Thymus (tissue), 11 donors: ENCODE measurements around the gene CDK2AP2. TPM values are rescaled to one million over a fixed set of nuclear protein-coding genes. Genes with fewer than 3 reads are reported as not detected.
A peak's percentile ranks its signal among the peaks of the same experiment; 100 is the strongest.
"Not testable (repeated sequence)": the region's sequence is repeated elsewhere in the genome, so short reads cannot be mapped to it uniquely, and the experiment has no call there.

Source experiments
- DNase-seq, 9 donors: peaks; one replicate each; pipeline ENCODE4 v3.0.0-alpha.2; 2013; ENCODE audit warnings: low spot score in 9 of 9, low read depth in 6 of 9, missing footprints in 1 of 9
- H3K27ac ChIP-seq, 2 donors: one replicate each; pipeline ENCODE4 v1.5.1; 2013; ENCODE audit warnings: control low read depth in 1 of 2, low read depth in 1 of 2, low read length in 1 of 2, mild to moderate bottlenecking in 1 of 2, moderate library complexity in 1 of 2
- H3K27me3 ChIP-seq, 2 donors: one replicate each; pipeline ENCODE4 v1.5.1; 2013; ENCODE audit warnings: low read length in 1 of 2; ENCODE audit not compliant: control insufficient read depth in 2 of 2, insufficient read depth in 1 of 2
- H3K36me3 ChIP-seq, 2 donors: one replicate each; pipeline ENCODE4 v1.5.1; 2013; ENCODE audit warnings: low read length in 1 of 2, mild to moderate bottlenecking in 1 of 2, moderate library complexity in 1 of 2; ENCODE audit not compliant: control insufficient read depth in 2 of 2, insufficient read depth in 2 of 2
- H3K4me1 ChIP-seq, 2 donors: one replicate each; pipeline ENCODE4 v1.5.1; 2013; ENCODE audit warnings: low read length in 2 of 2; ENCODE audit not compliant: control insufficient read depth in 2 of 2, insufficient read depth in 2 of 2
- H3K4me3 ChIP-seq, 2 donors: one replicate each; pipeline ENCODE4 v1.5.1; 2013; ENCODE audit warnings: low read length in 2 of 2, control low read depth in 1 of 2, mild to moderate bottlenecking in 1 of 2
- H3K9me3 ChIP-seq, 2 donors: one replicate each; pipeline ENCODE4 v1.5.1; 2013; ENCODE audit warnings: low read length in 1 of 2, mild to moderate bottlenecking in 1 of 2; ENCODE audit not compliant: control insufficient read depth in 2 of 2, insufficient read depth in 1 of 2
- WGBS: extraction: QIAGEN DNeasy Blood & Tissue Kit; methylation state at CpG from one replicate; pipeline ENCODE4 v1.1.7; 2013; 5-methylcytosine and 5-hydroxymethylcytosine counted together
- polyA plus RNA-seq: library from polyadenylated mRNA; stranded (reverse); fragments of 200-250 nt; gene quantifications from one replicate; pipeline ENCODE4 v1.2.3, GENCODE V29; 2013
- total RNA-seq: library from RNA; stranded (reverse); fragments of 120-200 nt; gene quantifications from one replicate; pipeline ENCODE4 v1.2.4, GENCODE V29; 2013
- donor health status: healthy.

CDK2AP2 gene
- total and polyA plus RNA-seq, 2 donors: 31.4 to 51.2 TPM

GRCh38 chr11:67489885-67490726, 17.9 kb downstream of the CDK2AP2 start:
- WGBS: 97% methylated on average over 23 of the region's 23 CpGs

GRCh38 chr11:67489203-67489884, 18.6 kb downstream of the CDK2AP2 start:
- Histone ChIP-seq H3K27me3 (no peaks in the 10 kb centered on the region), H3K36me3 (peaks cover 70 to 78% of the 10 kb centered on the region in 2 donors), H3K4me3 (no peak overlapping the region), H3K27ac (no peak overlapping the region), H3K4me1 (peaks cover 13 to 34% of the 10 kb centered on the region in 2 donors), H3K9me3 (no peaks in the 10 kb centered on the region)
- 97% methylated on average over 25 of the region's 25 CpGs for WGBS
- DNase-seq: no peak

More at GRCh38 chr11:67489885-67490726, 17.9 kb downstream of the CDK2AP2 start:
- no peak for DNase-seq
- no peak overlapping the region for H3K27ac ChIP-seq
- H3K4me1 ChIP-seq: peaks cover 13 to 26% of the 10 kb centered on the region in 2 donors
- H3K9me3 ChIP-seq: no peaks in the 10 kb centered on the region
- H3K36me3 ChIP-seq: peaks cover 77 to 82% of the 10 kb centered on the region in 2 donors
- no peaks in the 10 kb centered on the region for H3K27me3 ChIP-seq
- H3K4me3 ChIP-seq: no peak overlapping the region

- peak overlapping the region; percentile 1 to 70 for H3K27ac ChIP-seq
These were observed 21.3 kb downstream of the CDK2AP2 start for GRCh38 chr11:67486481-67487195.

GRCh38 chr11:67485873-67486361, 22.0 kb downstream of the CDK2AP2 start:
- peaks cover 36 to 47% of the 10 kb centered on the region in 2 donors for H3K36me3 ChIP-seq
- peak in 2 of 9 donors; percentile 40 to 63 for DNase-seq
- H3K4me3 ChIP-seq, H3K9me3 ChIP-seq, H3K27me3 ChIP-seq: not testable (repeated sequence)
- H3K4me1 ChIP-seq: peaks cover 17 to 53% of the 10 kb centered on the region in 2 donors
- 75% methylated on average over 7 of the region's 7 CpGs for WGBS
- peak overlapping the region; percentile 51 to 70 for H3K27ac ChIP-seq

More at GRCh38 chr11:67486481-67487195, 21.3 kb downstream of the CDK2AP2 start:
- Histone ChIP-seq H3K9me3 (peaks cover 0 to 9% of the 10 kb centered on the region in 2 donors), H3K36me3 (peaks cover 43 to 54% of the 10 kb centered on the region in 2 donors), H3K4me3 (no peak overlapping the region), H3K4me1 (peaks cover 17 to 53% of the 10 kb centered on the region in 2 donors), H3K27me3 (no peaks in the 10 kb centered on the region)
- no peak for DNase-seq
- WGBS: 87% methylated on average over 20 of the region's 20 CpGs

- Histone ChIP-seq H3K36me3 (peaks cover 25 to 36% of the 10 kb centered on the region in 2 donors), H3K4me1 (peaks cover 17 to 53% of the 10 kb centered on the region in 2 donors), H3K4me3 (peak overlapping the region; percentile 44 to 71), H3K9me3 (peaks cover 0 to 9% of the 10 kb centered on the region in 2 donors), H3K27ac (peak overlapping the region; percentile 93 to 100), H3K27me3 (no peaks in the 10 kb centered on the region)
- 27% methylated on average over 11 of the region's 11 CpGs for WGBS
- peak in 2 of 9 donors; percentile 55 to 75 for DNase-seq
These were observed 23.1 kb downstream of the CDK2AP2 start for GRCh38 chr11:67484847-67485311.

GRCh38 chr11:67483831-67484665, 23.9 kb downstream of the CDK2AP2 start:
- Histone ChIP-seq H3K4me1 (peaks cover 17 to 45% of the 10 kb centered on the region in 2 donors), H3K36me3 (peaks cover 17 to 28% of the 10 kb centered on the region in 2 donors), H3K27me3 (no peaks in the 10 kb centered on the region), H3K9me3 (peaks cover 0 to 9% of the 10 kb centered on the region in 2 donors), H3K4me3 (peak overlapping the region; percentile 44 to 71), H3K27ac (peak overlapping the region; percentile 93 to 100)
- peak in 4 of 9 donors; percentile 67 to 91 (median 74) for DNase-seq
- WGBS: 34% methylated on average over 16 of the region's 16 CpGs

- Histone ChIP-seq H3K27ac (peak within 1 kb of the TSS; percentile 93 to 100), H3K27me3 (no peaks in the 10 kb centered on the region), H3K36me3 (peaks cover 7 to 19% of the 10 kb centered on the region in 2 donors), H3K4me3 (peak within 1 kb of the TSS; percentile 44 to 71), H3K4me1 (peaks cover 17 to 44% of the 10 kb centered on the region in 2 donors), H3K9me3 (peaks cover 0 to 9% of the 10 kb centered on the region in 2 donors)
- peak; percentile 98 to 100 (median 99) for DNase-seq
- 10% methylated on average over 60 of the region's 60 CpGs for WGBS
These were observed 24.8 kb downstream of the CDK2AP2 start, which contains the start of gene AIP for GRCh38 chr11:67482827-67483798. AIP (plus strand) TSS chr11:67483026; CDS start chr11:67483159, 133 bp downstream.
